ENCODE data around the gene USP8.
"Not testable (repeated sequence)": the region's sequence is repeated elsewhere in the genome, so short reads cannot be mapped to it uniquely, and the experiment has no call there.

The USP8 gene

DNA sequence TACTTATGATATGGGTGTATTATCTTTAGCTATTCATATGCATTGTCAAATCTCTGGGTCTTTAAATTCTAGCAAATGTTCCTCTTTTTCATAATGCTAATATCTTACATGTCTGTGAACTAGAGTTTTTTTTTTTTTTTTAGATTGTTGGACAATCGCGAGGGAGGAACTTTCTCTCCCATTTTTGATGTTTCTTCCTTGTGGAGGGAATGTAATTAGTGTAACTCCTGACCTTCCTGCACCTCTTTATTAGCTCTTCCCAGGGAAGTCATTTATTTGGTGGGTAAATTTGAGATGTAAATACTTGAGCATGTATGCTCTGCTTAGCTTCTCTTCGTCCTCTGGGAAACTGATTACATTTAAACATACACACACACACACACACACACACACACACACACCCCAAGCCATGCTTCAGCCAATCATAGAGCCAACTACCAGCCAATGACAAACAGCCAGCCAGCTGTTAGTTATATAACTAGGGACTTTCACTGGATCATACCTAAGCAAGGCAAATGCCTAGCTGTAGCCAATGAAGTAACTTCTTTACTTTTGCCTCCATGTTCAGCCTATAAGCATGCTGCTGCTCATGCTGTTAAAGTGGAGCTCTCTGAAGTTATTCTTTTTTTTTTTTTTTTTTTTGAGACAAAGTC lies 8.3 kb upstream of the USP8 start:
- Histone ChIP-seq H3K4me3 (ENCODE audit: low read length) (no peak overlapping the region), H3K4me1 (ENCODE audit: control insufficient read depth, low read depth, low read length) (no peaks in the 10 kb centered on the region), H3K9ac (ENCODE audit: low read length) (no peak overlapping the region), H3K9me3 (ENCODE audit: control insufficient read depth, low read depth, low read length) (no peaks in the 10 kb centered on the region), H3K27ac (ENCODE audit: low read length) (no peak overlapping the region), H3K27me3 (ENCODE audit: control insufficient read depth, insufficient read depth, low read length) (no peaks in the 10 kb centered on the region), H3K36me3 (ENCODE audit: control insufficient read depth, low read depth, low read length) (no peaks in the 10 kb centered on the region)

DNA sequence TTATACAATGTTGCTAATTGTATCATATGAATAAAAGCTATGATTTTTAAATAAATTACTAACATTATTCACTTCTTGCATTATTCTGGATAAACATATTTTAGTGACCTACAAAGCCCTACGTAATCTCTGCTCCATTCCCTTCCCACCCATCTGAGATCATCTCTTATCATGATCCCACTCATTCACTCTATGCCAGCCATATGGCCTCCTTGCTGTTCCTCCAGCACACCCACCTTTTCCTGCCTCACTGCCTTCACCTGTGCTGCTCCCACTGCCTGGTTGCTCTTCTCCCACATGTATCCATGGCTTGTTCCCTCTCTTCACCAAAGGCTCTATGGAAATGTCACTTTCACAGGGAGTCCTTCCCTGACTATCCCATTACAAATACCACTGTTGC lies 7.3 kb upstream of the USP8 start:
- H3K4me1 ChIP-seq (ENCODE audit: control insufficient read depth, low read depth, low read length): no peaks in the 10 kb centered on the region
- H3K4me3 ChIP-seq (ENCODE audit: low read length): no peak overlapping the region
- no peaks in the 10 kb centered on the region for H3K36me3 ChIP-seq (ENCODE audit: control insufficient read depth, low read depth, low read length)
- H3K27ac ChIP-seq (ENCODE audit: low read length): no peak overlapping the region
- H3K9ac ChIP-seq (ENCODE audit: low read length): no peak overlapping the region
- no peaks in the 10 kb centered on the region for H3K27me3 ChIP-seq (ENCODE audit: control insufficient read depth, insufficient read depth, low read length)
- no peaks in the 10 kb centered on the region for H3K9me3 ChIP-seq (ENCODE audit: control insufficient read depth, low read depth, low read length)

DNA sequence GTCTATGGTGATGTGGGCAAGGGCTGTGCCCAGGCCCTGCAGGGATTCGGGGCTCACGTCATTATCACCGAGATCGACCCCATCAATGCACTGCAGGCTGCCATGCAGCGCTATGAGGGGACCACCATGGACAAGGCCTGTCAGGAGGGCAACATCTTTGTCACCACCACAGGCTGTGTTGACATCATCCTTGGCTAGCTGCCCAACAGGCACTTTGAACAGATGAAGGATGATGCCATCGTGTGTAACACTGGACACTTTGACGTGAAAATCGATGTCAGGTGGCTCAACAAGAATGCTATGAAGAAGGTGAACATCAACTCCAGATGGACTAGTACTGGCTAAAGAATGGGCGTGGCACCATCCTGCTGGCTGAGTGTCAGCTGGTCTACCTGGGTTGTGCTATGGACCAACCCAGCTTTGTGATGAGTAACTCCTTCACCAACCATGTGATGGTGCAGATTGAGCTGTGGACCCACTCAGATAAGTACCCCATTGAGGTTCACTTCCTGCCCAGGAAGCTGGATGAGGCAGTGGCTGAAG lies 6.1 kb upstream of the USP8 start:
- H3K27me3 ChIP-seq (ENCODE audit: control insufficient read depth, insufficient read depth, low read length): no peaks in the 10 kb centered on the region
- no peaks in the 10 kb centered on the region for H3K9me3 ChIP-seq (ENCODE audit: control insufficient read depth, low read depth, low read length)
- H3K9ac ChIP-seq (ENCODE audit: low read length): no peak overlapping the region
- no peaks in the 10 kb centered on the region for H3K36me3 ChIP-seq (ENCODE audit: control insufficient read depth, low read depth, low read length)
- H3K27ac ChIP-seq (ENCODE audit: low read length): no peak overlapping the region
- H3K4me3 ChIP-seq (ENCODE audit: low read length): no peak overlapping the region
- H3K4me1 ChIP-seq (ENCODE audit: control insufficient read depth, low read depth, low read length): no peaks in the 10 kb centered on the region

DNA sequence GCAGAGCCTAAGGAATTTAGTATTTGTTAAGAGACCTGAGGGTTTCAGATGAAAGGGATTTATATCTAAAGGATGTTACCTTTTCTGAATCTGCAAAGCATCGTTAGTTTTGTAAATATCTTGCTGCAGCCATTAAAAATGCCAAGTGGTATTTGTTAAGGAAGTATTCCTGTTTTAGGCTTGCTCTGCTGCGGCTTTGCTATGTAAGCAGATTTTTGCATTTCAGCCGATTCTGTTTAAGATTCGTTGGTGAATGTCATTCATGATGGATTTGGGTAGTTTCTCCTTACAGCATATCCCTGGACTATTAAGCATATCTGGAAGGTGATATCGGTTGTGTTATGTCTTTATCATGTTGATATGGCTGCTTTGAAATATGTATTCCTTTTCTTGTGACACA lies 1.0 kb downstream of the USP8 start:
- Histone ChIP-seq H3K4me3 (ENCODE audit: low read length) (peak overlapping the region; percentile 88), H3K27me3 (ENCODE audit: control insufficient read depth, insufficient read depth, low read length) (no peaks in the 10 kb centered on the region), H3K36me3 (ENCODE audit: control insufficient read depth, low read depth, low read length) (no peaks in the 10 kb centered on the region), H3K27ac (ENCODE audit: low read length) (no peak overlapping the region), H3K9me3 (ENCODE audit: control insufficient read depth, low read depth, low read length) (no peaks in the 10 kb centered on the region), H3K9ac (ENCODE audit: low read length) (peak overlapping the region; percentile 83), H3K4me1 (ENCODE audit: control insufficient read depth, low read depth, low read length) (peaks cover 4% of the 10 kb centered on the region)

DNA sequence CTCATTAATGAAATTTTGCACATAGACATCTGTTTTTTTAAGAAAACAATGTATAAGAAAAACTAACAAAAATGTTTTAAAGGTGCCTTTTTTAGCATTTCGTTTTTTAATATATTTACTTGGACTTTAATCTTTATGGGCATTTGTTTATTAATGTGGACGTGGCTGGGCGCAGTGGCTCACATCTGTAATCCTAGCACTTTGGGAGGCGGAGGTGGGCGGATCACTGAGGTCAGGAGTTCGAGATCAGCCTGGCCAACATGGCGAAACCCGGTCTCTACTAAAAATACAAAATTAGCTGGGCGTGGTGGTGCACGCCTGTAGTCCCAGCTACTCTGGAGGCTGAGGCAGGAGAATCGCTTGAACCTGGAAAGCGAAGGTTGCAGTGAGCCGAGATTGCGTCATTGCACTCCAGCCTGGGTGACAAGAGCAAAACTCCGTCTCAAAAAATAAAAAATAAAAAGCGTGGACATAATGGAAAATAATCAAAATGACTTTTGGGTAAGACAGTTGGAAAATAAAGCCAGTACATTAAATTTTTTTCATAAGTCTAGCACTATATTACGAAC lies 1.6 kb downstream of the USP8 start:
- H3K9ac ChIP-seq (ENCODE audit: low read length); H3K27ac ChIP-seq (ENCODE audit: low read length); H3K9me3 ChIP-seq (ENCODE audit: control insufficient read depth, low read depth, low read length); H3K27me3 ChIP-seq (ENCODE audit: control insufficient read depth, insufficient read depth, low read length); H3K4me1 ChIP-seq (ENCODE audit: control insufficient read depth, low read depth, low read length); H3K36me3 ChIP-seq (ENCODE audit: control insufficient read depth, low read depth, low read length): not testable (repeated sequence)
- peak overlapping the region; percentile 88 for H3K4me3 ChIP-seq (ENCODE audit: low read length)

DNA sequence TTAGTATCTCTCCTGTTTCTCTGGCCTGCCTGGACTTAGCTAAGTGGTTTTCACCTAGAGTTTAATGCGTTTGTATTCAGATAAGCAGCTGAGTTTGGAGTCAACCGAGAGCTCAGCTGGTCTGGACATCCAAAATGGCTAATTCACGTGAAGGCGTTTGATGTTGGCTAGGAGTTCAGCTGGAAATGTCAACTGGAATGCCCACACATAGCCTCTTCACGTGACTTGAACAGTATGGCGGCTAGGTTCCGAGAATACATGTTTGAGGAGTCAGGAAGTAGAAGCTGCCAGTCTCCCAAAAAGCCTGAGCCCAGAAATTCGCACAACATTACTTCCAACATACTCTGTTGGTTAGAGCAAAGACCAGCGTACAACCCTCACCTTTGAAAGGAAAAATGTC lies 2.2 kb downstream of the USP8 start:
- H3K9ac ChIP-seq (ENCODE audit: low read length): no peak overlapping the region
- H3K27me3 ChIP-seq (ENCODE audit: control insufficient read depth, insufficient read depth, low read length): no peaks in the 10 kb centered on the region
- H3K36me3 ChIP-seq (ENCODE audit: control insufficient read depth, low read depth, low read length): no peaks in the 10 kb centered on the region
- H3K9me3 ChIP-seq (ENCODE audit: control insufficient read depth, low read depth, low read length): no peaks in the 10 kb centered on the region
- H3K27ac ChIP-seq (ENCODE audit: low read length): no peak overlapping the region
- peaks cover 4% of the 10 kb centered on the region for H3K4me1 ChIP-seq (ENCODE audit: control insufficient read depth, low read depth, low read length)
- H3K4me3 ChIP-seq (ENCODE audit: low read length): no peak overlapping the region

DNA sequence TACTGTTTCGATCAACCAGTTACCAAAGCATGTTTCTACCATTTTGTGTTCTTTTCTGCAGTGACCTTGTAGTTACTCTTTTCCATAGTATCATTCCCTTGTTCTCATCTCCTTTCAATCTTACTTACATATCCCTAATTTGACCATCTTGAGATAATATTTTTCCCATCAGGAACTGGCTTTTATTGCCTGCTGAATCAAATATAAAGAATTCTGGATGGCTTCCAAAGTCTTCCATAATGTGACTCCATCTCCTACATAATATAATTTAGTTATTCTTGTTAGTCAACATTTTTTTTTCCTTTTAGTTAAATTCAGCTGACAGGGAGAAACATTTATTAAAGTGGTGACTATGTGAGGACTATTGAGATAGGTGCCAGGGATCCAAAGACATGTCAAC lies 7.0 kb downstream of the USP8 start:
- no peak overlapping the region for H3K27ac ChIP-seq (ENCODE audit: low read length)
- H3K4me3 ChIP-seq (ENCODE audit: low read length): no peak overlapping the region
- H3K4me1 ChIP-seq (ENCODE audit: control insufficient read depth, low read depth, low read length): no peaks in the 10 kb centered on the region
- no peaks in the 10 kb centered on the region for H3K27me3 ChIP-seq (ENCODE audit: control insufficient read depth, insufficient read depth, low read length)
- no peaks in the 10 kb centered on the region for H3K9me3 ChIP-seq (ENCODE audit: control insufficient read depth, low read depth, low read length)
- no peaks in the 10 kb centered on the region for H3K36me3 ChIP-seq (ENCODE audit: control insufficient read depth, low read depth, low read length)
- no peak overlapping the region for H3K9ac ChIP-seq (ENCODE audit: low read length)

DNA sequence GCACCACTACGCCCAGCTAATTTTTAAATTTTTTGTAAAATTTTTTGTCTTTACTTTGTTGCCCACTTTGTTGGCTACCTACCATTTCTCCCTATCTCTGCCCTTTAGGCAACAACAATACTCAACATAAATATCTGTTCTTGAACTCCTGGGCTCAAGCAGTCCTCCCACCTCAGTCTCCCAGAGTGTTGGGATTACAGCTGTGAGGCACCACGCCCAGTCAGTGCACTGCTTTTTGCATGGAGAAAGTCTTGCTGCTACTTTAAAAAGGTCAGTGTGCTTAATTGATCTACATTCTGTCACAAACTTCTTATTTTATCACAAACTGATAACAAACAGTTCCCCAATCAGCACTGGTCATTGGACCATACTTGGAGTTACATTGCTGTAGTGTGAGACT lies 8.0 kb downstream of the USP8 start:
- no peaks in the 10 kb centered on the region for H3K27me3 ChIP-seq (ENCODE audit: control insufficient read depth, insufficient read depth, low read length)
- H3K9ac ChIP-seq (ENCODE audit: low read length): no peak overlapping the region
- H3K36me3 ChIP-seq (ENCODE audit: control insufficient read depth, low read depth, low read length): no peaks in the 10 kb centered on the region
- no peaks in the 10 kb centered on the region for H3K9me3 ChIP-seq (ENCODE audit: control insufficient read depth, low read depth, low read length)
- H3K4me3 ChIP-seq (ENCODE audit: low read length): no peak overlapping the region
- no peak overlapping the region for H3K27ac ChIP-seq (ENCODE audit: low read length)
- no peaks in the 10 kb centered on the region for H3K4me1 ChIP-seq (ENCODE audit: control insufficient read depth, low read depth, low read length)

DNA sequence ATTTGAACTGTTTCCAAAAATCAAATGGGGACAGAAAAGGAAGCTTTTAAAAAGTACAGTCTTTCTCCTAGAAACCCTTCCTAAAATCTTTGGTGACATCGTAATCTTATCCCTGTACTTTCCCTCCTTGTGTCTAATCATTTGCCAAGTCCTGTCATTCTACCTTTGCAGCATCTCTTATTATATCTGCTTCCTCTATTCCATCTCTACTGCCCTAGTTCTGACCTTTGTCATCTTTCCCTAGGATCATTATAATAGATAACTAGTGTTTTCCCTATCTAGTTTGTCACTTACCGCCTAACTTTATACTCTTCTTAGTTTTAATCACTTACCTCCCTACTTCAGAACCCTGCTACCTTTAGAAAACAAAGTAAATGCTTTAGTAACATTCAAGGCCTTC lies 11.6 kb downstream of the USP8 start:
- no peak overlapping the region for H3K9ac ChIP-seq (ENCODE audit: low read length)
- peaks cover 12% of the 10 kb centered on the region for H3K36me3 ChIP-seq (ENCODE audit: control insufficient read depth, low read depth, low read length)
- no peak overlapping the region for H3K4me3 ChIP-seq (ENCODE audit: low read length)
- no peaks in the 10 kb centered on the region for H3K9me3 ChIP-seq (ENCODE audit: control insufficient read depth, low read depth, low read length)
- H3K27ac ChIP-seq (ENCODE audit: low read length): no peak overlapping the region
- H3K4me1 ChIP-seq (ENCODE audit: control insufficient read depth, low read depth, low read length): no peaks in the 10 kb centered on the region
- H3K27me3 ChIP-seq (ENCODE audit: control insufficient read depth, insufficient read depth, low read length): no peaks in the 10 kb centered on the region

DNA sequence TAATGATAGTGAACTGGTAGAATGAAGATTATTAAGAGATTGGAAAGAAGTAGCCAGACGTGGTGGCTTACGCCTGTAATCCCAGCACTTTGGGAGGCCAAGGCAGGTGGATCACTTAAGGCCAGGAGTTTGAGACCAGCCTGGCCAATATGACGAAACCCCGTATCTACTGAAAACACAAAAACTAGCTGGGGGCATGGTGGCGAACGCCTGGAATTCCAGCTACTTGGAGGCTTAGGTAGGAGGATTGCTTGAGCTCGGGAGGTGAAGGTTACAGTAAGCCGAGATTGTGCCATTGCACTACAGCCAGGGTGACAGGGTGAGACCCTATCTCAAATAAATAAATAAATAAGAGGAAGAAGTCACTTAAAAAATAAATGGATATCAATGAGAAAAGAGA lies 14.0 kb downstream of the USP8 start:
- Histone ChIP-seq H3K36me3 (ENCODE audit: control insufficient read depth, low read depth, low read length) (peaks cover 20% of the 10 kb centered on the region), H3K27ac (ENCODE audit: low read length) (no peak overlapping the region), H3K27me3 (ENCODE audit: control insufficient read depth, insufficient read depth, low read length) (no peaks in the 10 kb centered on the region), H3K9ac (ENCODE audit: low read length) (no peak overlapping the region), H3K4me3 (ENCODE audit: low read length) (no peak overlapping the region), H3K9me3 (ENCODE audit: control insufficient read depth, low read depth, low read length) (no peaks in the 10 kb centered on the region), H3K4me1 (ENCODE audit: control insufficient read depth, low read depth, low read length) (no peaks in the 10 kb centered on the region)

DNA sequence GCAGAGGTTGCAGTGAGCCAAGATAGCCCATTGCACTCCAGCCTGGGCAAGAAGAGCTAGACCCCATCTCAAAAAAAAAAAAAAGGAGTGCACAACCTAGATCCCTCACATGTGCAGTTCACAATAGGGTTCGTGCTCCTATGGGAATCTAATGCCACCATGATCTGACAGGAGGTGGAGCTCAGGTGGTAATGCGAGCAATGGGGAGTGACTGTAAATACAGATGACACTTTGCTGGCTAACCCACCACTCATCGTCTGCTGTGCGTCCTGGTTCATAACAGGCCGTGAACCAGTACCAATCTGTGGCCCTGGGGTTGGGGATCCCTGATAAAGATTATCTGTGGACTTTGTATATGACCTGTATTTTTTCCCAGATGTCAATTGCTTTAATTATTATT lies 16.7 kb downstream of the USP8 start:
- Histone ChIP-seq H3K9ac (ENCODE audit: low read length) (no peak overlapping the region), H3K4me3 (ENCODE audit: low read length) (no peak overlapping the region), H3K27ac (ENCODE audit: low read length) (no peak overlapping the region), H3K27me3 (ENCODE audit: control insufficient read depth, insufficient read depth, low read length) (no peaks in the 10 kb centered on the region), H3K4me1 (ENCODE audit: control insufficient read depth, low read depth, low read length) (no peaks in the 10 kb centered on the region), H3K9me3 (ENCODE audit: control insufficient read depth, low read depth, low read length) (no peaks in the 10 kb centered on the region), H3K36me3 (ENCODE audit: control insufficient read depth, low read depth, low read length) (peaks cover 29% of the 10 kb centered on the region)

DNA sequence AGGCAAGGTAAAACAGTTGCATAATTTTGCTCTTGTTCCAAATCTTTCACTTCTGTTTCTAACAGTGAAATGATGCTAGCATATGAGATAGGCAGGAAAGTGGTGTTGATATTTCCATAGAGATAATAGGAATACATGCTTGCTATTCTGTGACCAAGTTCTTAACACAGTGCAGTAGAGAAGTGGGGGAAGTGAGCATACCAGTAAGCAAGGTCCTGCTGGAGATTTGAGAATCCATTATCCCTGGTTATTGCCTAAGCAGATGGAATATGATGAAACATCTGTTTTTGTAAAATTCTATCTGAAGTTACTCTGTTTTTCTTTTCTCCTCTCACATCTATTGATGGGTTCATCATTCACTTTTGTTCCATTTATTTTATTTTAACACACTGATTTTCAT lies 28.7 kb downstream of the USP8 start:
- H3K9ac ChIP-seq (ENCODE audit: low read length): no peak overlapping the region
- H3K27ac ChIP-seq (ENCODE audit: low read length): no peak overlapping the region
- no peaks in the 10 kb centered on the region for H3K27me3 ChIP-seq (ENCODE audit: control insufficient read depth, insufficient read depth, low read length)
- no peak overlapping the region for H3K4me3 ChIP-seq (ENCODE audit: low read length)
- no peaks in the 10 kb centered on the region for H3K9me3 ChIP-seq (ENCODE audit: control insufficient read depth, low read depth, low read length)
- peaks cover 17% of the 10 kb centered on the region for H3K36me3 ChIP-seq (ENCODE audit: control insufficient read depth, low read depth, low read length)
- H3K4me1 ChIP-seq (ENCODE audit: control insufficient read depth, low read depth, low read length): no peaks in the 10 kb centered on the region

Data from iPS-18a (cell line).